GM21528 (cell line): ENCODE results near the gene NKAIN2.

ENCODE experiments used
- ATAC-seq: cut with Tn5 transposase; IDR thresholded peaks from one replicate; pipeline ENCODE4 v1.9.1; 2021; ENCODE audit warnings: mild to moderate bottlenecking, moderate library complexity; ENCODE audit not compliant: unreplicated experiment, low FRiP score

Gene NKAIN2

DNA sequence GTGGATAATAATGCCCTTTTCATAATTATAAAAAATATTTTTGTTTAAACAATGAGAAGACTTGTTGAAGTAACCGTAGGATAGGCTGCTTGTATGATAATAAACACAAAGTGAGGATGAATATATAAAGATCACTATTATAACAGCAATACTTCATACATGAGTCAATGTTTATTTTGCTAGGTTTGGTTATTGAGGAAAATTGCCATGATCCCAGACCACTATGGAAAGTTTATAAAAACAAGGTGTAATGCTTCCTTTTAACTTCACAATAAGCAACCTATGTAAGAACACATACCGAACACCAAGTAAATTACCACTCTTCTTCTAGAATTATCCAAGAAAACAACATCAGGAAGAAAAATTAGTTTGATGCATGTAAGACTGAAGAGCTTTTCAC is 663.3 kb downstream of the NKAIN2 start:
- ATAC-seq = no peak

DNA sequence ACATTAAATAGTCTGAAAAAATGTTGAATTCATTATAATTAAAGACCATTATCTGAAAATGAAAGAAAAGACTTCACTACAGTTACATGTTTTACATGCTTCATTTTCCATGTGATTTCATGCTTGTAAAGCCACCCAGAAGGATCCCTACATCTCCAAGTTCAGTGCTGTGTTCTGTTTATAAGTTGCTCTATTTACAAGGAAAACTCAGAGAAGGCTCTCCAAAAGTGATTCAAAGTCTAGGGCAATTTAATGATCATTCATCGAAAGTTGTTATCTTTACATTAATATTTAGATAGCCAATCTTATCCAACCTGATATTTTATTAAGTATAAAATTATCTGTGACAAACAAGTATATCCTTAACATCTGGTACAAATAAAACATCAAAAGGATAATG is 663.7 kb downstream of the NKAIN2 start:
- no peak for ATAC-seq

DNA sequence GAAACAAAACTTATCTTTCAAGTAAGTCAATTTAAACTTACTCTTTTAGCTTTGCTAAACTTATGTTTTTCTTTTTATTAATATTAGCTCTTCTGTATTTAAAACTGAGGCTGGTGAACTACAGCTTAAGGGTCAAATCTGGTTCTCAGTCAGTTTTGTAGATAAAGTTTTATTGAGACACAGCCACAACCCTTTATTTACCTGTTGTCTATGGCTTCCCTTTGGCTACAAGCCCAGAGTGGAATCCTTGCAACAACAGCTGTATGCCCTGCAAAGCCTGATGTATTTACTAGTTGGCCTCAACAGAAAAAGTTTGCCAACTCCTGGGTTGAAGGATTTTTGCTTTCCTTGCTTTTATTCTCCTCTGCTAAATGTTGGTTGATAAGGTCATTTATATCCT is 667.1 kb downstream of the NKAIN2 start:
- no peak for ATAC-seq

DNA sequence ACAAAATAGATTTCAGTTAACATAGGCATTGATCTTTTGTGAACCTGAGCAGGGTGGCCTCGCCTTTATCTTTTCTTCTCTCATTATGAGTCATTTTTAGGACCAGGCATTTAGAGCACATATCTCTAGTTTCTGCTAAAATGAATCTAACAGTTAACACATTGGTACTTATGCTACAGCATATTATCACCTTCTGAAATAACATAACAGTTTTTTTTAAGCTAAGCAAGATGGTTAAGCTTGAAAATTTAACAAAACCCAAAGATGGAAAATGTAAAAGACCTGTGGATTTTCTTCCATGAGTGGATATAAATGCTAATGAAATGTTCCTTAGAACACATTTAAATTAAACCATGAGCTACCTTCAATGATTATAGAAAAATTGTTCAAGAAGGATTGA is 671.5 kb downstream of the NKAIN2 start:
- no peak for ATAC-seq

GRCh38 chr6:124478906-124479305 is 675.2 kb downstream of the NKAIN2 start:
- ATAC-seq = no peak

DNA sequence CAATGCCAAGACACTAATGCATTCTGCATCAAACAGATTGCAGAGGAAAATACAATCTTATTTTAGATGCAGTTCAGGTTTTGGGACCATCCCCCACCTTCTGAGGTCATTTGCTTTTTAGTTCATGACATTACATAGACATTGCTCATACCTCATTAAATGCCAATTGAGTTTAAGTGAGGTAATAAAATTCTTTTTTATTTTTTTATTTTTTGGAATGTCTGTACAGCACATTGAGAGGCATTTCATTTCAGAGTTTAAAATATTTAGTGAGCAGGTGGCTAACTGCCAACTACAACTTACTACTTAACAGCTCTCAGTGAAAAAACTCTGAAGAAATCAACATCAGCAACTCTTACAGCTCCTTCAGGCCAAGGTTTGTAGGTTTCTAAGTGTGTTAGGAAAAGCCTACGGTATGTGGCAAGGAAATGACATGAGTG is 676.3 kb downstream of the NKAIN2 start:
- ATAC-seq = no peak

DNA sequence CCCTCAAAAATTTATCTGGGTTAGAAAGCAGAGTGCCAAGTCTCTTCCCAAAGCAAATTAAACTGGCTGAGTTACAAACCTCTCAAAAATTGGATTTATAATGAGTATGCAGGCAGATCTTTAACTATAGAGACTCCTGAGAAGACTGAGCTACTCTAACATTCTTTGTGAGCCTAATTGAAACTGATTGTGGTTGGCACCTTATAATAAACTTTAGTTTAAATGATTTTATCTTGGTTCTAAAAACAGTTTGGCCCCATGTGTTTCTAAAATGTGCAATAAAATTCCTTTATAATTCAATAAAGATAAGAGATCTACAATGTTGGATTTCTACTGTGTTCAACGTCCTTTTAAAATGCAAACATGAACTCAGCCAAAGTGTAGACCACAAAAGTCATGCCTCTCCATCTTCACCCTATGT is 678.4 kb downstream of the NKAIN2 start:
- no peak for ATAC-seq

- ATAC-seq = no peak
These were observed 684.2 kb downstream of the NKAIN2 start for GRCh38 chr6:124487623-124488431.

DNA sequence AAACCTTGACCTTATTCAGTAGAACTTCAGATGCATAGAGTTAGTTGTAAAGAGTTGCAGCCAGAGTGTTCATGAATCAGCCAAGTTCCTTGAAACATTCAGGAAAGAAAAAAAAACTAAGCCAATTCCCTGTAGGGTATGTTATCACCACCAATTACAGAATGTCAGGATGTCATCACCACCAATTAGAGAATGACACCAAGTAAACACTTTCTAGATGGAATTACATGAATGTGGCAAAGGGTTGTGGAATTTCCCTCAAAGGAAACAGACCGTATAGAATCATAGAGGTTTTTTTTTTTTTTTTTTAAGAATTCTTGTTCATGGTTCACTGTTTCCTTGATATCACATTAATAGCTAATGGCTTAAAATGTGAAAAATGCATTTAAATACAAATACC is 686.5 kb downstream of the NKAIN2 start:
- ATAC-seq = no peak

DNA sequence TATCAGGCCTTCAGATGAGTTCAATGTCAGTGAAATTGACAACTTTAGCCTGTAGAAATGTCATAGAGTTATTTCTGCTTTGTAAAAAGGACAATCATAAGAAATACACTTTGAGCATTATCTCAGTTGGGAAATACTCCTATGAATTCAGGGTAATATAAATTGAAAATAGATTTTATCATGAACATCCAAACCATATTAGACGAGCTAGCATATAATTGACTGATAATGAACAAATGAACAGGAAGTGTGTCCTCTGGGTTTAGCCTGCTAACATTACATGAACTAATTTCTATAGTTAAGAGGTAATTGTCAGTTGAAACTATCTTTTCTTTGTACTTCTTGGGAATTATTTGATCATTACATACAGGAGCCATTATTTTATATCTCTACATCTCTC is 689.6 kb downstream of the NKAIN2 start:
- ATAC-seq = no peak

DNA sequence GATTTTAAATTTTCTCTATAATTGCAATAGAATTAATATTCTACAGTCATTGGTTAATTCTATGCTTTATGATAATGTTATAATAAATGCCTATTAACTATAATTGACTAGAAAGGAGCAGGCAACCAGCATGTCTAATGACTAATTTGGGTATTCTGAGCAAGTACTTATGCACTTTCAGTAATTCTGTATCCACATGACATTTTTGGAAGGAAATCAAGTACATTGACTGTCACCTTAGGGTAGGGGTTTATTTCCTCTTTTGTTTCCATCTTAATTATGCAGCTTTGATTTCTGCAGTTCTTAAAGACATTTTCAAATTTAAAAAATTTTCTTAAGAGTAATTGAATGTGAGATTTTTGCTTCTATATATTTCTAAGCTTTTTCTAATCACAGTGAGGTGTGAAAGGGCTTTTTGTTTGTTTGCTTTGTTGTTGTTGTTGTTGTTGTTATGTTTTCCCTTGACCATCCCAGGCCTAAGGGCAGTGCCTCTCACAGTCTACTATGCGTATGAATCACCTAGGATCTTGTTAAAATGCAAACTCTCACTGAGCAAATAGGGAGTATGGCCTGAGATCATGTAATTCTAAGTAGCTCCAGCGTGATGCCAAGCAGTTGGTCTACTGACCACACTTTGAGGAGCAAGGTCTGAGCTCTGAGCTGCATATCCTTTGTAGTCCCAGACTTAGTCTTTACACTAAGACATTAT is 691.4 kb downstream of the NKAIN2 start:
- ATAC-seq = no peak

DNA sequence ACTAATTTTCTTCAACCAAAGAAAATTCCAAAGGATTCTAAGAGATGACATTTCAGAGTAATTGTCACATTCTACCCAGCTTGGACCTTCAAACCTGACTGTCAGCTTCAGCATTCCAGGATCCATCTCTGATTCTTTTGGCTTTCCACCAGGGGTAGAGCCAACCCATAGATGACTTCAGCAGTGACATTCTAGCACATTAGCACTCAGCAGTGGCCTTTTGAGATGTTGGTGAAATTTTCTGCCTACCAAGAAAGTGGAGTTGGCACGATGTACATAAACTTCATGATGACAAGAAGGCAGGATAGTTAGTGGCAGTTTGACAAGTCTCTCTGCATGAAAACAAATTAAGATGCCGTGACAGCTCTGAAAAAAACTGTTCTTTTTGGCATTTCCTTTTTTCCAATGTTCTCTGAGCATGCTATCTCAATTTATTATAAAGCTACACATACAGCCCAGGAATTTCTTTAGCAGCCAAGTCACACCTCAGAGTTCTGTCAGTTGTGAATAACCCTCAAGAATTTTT is 692.1 kb downstream of the NKAIN2 start:
- no peak for ATAC-seq

GRCh38 chr6:124496334-124496733 is 692.7 kb downstream of the NKAIN2 start:
- ATAC-seq = no peak

- ATAC-seq = no peak
These were observed 708.8 kb downstream of the NKAIN2 start for GRCh38 chr6:124512431-124512830.

DNA sequence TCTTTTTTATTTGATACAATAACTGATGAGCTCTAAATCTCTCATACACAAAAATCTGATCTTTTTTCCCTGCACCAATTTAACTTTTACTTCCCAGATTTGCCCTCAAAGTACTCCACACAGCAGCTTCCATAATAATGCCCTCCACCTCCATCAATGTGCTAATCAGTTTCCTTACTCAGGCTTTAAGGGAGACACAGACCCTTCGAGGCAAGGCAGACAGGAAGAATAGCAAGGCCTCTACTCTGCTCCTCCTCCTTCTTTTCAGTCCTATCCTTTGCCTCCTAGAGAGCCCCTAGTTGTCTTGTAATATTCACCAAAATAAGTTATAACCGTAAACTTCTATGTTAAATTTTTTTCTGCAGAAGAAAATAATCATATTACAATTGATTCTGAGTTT is 713.7 kb downstream of the NKAIN2 start:
- ATAC-seq = no peak

- ATAC-seq = no peak
These were observed 716.8 kb downstream of the NKAIN2 start for GRCh38 chr6:124520514-124520913.

DNA sequence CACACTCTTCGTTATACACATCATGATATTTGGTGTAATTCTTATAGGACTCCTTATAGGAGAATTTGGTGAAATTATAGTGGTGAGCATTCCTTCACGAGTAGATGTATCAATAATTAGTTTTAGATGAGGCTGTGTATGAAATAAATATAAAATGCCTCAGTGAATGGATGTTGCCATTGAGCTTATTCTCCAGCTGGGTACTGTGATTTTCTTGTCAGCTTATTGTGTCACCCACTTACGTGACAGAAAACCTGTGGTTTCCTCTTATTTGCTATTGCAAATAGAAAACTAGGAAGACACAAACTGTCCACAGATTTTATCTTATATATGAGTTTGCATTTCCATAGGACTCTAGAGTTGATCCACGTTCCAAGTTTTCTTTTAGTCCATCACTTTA is 718.7 kb downstream of the NKAIN2 start:
- ATAC-seq = no peak

DNA sequence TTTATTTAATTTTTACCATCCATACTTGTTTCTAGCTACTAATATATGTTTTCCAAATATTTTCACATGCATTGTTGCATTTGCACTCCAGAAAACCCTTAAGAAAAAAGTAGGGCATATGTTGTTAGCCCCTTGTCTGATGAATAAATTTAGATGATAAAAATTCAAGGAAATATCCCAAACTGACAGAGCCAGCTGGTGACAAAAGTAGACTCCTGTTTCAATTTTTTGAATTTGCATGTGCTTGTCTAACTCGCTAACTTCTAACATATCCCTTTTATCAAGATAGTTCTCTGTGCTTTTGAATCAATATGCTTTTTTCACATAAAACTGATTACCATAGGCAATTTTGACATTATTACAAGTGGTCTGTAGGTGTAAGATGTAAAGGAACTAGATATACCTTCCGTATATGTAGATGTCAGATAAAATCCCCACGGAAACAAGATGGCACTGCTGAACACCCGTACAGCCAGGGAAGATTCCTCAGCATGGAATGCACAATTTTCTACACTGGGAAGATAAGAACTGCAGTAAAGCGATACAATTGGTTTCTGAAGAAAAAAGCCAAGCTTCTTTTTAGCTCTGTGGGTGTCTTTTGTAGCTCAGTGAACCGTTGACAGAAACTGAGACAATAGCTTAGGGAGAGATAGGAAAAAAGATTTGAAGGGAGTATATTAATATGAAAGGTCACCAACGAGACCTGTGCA is 721.0 kb downstream of the NKAIN2 start:
- ATAC-seq = no peak

- no peak for ATAC-seq
These were observed 727.3 kb downstream of the NKAIN2 start for GRCh38 chr6:124530926-124531325.

DNA sequence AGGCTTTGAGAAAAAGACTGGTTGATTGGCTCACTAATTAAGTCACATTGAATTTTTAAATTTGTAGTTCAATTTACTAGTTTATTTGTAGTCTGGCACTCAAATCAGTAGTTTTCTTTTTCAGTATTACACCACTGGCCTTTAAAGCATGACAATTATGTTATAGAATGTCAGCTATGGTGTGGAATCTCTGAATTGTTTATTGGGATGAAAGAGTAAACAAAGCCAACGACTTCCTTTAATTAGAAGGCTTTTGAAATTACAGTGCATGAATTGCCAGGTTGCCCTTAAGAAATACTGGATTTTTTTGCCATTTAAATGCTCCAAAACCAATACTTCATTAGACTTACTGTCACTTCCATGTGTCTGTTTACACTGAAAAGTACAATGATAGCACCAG is 731.6 kb downstream of the NKAIN2 start:
- ATAC-seq = no peak

GRCh38 chr6:124535746-124536145 is 732.1 kb downstream of the NKAIN2 start:
- ATAC-seq = no peak
